Loucy (cell line): ENCODE results near the gene CENPE.

ENCODE experiments used
- CTCF ChIP-seq: fragments of 200-600 bp; sonication (generic); conservative IDR thresholded peaks from 2 replicates; pipeline ENCODE4 v1.5.1; 2014; ENCODE audit warnings: mild to moderate bottlenecking, antibody characterized with exemption, low read length
- EZH2phosphoT487 ChIP-seq: fragments of 200-600 bp; IDR thresholded peaks from 2 replicates; pipeline ENCODE4 v1.6.1; 2018; ENCODE audit warnings: antibody characterized with exemption, mild to moderate bottlenecking, moderate library complexity, borderline replicate concordance

- no peak for TF ChIP-seq CTCF
- TF ChIP-seq EZH2phosphoT487, result no peak
Measured at GRCh38 chr4:103067841-103068547, 130.1 kb downstream of the CENPE start.
